ENCODE results near the gene P4HB.

Gene P4HB

DNA sequence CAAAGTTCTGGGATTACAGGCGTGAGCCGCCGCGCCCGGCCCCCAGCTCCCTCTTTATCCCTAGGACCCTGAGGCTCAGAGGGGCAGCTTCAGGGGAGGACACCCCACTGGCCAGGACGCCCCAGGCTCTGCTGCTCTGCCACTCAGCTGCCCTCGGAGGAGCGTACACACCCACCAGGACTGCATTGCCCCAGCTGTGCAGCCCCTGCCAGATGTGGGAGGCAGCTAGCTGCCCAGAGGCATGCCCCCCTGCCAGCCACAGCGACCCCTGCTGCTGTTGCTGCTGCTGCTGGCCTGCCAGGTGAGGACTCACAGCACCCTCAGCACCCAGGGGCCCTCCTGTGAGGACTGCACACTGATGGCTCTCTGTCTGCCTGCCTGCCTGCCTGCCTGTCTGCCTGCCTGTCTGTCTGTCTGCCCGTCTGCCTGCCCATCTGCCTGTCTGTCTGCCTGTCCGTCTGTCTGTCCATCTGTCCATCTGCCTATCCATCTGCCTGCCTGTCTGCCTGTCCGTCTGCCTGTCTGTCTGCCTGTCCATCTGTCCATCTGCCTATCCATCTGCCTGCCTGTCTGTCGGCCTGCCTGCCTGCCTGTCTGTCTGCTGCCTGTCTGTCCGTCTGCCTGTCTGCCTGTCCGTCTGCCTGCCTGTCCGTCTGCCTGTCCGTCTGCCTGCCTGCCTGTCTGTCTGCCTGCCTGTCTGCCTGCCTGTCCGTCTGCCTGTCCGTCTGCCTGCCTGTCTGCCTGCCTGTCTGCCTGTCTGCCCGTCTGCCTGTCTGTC is 51.4 kb downstream of the P4HB start:
- TF ChIP-seq SPI1 (IDR thresholded peaks at IDR 0.05; ENCODE audit: borderline replicate concordance, low read depth) (no peak), POLR2AphosphoS5 (IDR thresholded peaks at IDR 0.05; ENCODE audit: low read depth) (no peak), GABPA (IDR thresholded peaks at IDR 0.05; ENCODE audit: low read depth) (no peak)
- TF ChIP-seq, protein P1, sequence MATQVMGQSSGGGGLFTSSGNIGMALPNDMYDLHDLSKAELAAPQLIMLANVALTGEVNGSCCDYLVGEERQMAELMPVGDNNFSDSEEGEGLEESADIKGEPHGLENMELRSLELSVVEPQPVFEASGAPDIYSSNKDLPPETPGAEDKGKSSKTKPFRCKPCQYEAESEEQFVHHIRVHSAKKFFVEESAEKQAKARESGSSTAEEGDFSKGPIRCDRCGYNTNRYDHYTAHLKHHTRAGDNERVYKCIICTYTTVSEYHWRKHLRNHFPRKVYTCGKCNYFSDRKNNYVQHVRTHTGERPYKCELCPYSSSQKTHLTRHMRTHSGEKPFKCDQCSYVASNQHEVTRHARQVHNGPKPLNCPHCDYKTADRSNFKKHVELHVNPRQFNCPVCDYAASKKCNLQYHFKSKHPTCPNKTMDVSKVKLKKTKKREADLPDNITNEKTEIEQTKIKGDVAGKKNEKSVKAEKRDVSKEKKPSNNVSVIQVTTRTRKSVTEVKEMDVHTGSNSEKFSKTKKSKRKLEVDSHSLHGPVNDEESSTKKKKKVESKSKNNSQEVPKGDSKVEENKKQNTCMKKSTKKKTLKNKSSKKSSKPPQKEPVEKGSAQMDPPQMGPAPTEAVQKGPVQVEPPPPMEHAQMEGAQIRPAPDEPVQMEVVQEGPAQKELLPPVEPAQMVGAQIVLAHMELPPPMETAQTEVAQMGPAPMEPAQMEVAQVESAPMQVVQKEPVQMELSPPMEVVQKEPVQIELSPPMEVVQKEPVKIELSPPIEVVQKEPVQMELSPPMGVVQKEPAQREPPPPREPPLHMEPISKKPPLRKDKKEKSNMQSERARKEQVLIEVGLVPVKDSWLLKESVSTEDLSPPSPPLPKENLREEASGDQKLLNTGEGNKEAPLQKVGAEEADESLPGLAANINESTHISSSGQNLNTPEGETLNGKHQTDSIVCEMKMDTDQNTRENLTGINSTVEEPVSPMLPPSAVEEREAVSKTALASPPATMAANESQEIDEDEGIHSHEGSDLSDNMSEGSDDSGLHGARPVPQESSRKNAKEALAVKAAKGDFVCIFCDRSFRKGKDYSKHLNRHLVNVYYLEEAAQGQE (IDR thresholded peaks at IDR 0.05; ENCODE audit: insufficient replicate concordance, low read depth) = no peak
- TF ChIP-seq, protein P2, sequence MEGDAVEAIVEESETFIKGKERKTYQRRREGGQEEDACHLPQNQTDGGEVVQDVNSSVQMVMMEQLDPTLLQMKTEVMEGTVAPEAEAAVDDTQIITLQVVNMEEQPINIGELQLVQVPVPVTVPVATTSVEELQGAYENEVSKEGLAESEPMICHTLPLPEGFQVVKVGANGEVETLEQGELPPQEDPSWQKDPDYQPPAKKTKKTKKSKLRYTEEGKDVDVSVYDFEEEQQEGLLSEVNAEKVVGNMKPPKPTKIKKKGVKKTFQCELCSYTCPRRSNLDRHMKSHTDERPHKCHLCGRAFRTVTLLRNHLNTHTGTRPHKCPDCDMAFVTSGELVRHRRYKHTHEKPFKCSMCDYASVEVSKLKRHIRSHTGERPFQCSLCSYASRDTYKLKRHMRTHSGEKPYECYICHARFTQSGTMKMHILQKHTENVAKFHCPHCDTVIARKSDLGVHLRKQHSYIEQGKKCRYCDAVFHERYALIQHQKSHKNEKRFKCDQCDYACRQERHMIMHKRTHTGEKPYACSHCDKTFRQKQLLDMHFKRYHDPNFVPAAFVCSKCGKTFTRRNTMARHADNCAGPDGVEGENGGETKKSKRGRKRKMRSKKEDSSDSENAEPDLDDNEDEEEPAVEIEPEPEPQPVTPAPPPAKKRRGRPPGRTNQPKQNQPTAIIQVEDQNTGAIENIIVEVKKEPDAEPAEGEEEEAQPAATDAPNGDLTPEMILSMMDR (IDR thresholded peaks at IDR 0.05; ENCODE audit: insufficient read depth, low read length) = no peak
- peaks cover 29% of the 10 kb centered on the region for H3K27me3 ChIP-seq (ENCODE audit: insufficient read depth, poor library complexity, severe bottlenecking)
- no peak for DNase-seq (ENCODE audit: low read depth in 1 of 2, low spot score in 1 of 2)

DNA sequence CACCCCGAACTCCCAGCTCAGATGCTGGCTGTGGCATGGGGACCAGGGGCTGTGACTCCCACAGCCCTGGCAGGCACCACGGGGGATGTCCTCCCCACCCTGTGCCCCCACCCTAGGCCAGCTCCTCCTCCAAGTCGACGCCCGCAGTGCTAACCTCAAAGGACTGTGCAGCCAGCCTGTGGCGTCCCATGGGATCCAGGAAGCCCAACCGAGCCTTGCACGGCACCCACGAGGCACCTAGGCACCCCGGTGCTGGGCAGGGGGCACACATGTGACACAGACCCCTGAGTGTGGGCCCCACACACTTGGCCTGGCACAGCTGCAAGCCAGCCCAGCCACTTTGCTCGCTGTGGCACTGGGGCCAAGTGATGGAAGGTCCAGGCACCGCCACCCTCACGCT is 52.5 kb downstream of the P4HB start:
- Histone ChIP-seq H3K27me3 (ENCODE audit: insufficient read depth, poor library complexity, severe bottlenecking) (peaks cover 38% of the 10 kb centered on the region), H3K4me3 (replicated peaks; ENCODE audit: insufficient read depth, low read length) (no peak overlapping the region), H3K27ac (replicated peaks) (no peak overlapping the region)
- TF ChIP-seq POLR2AphosphoS5 (IDR thresholded peaks at IDR 0.05; ENCODE audit: low read depth) = no peak
- TF ChIP-seq, protein P2 (IDR thresholded peaks at IDR 0.05; ENCODE audit: insufficient read depth, low read length) = no peak
- no peak for DNase-seq (ENCODE audit: low read depth in 1 of 2, low spot score in 1 of 2)

More for the DNA sequence above, 51.4 kb downstream of the P4HB start:
- Histone ChIP-seq H3K27ac (replicated peaks) (no peak overlapping the region), H3K4me3 (replicated peaks; ENCODE audit: insufficient read depth, low read length) (no peak overlapping the region)

DNA sequence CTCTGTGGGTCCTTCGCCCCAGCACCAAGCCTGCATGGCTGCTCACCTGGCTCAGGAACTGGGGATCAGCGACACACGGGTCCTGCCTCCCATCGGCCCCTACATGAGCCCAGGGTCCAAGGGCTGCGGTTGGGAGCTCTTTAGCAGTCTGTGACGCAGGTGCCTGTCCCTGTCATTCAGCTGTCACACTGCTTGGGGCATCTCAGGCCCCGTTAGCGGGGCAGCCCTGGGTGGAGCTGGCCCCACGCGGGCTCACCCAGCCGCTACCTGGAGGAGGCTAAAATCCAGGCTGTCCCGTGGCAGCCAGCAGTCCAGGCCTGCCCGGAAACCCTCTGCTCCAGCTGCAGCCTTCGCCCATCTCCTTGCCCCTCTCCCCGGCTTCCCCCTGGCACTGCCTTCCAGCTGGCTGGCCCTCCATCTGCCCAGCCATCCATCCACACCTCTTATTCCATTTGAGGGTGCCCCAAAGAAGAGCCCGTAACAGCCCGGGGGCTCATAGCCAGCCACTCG is 53.1 kb downstream of the P4HB start:
- no peak for DNase-seq (ENCODE audit: low read depth in 1 of 2, low spot score in 1 of 2)

More for the DNA sequence above, 53.1 kb downstream of the P4HB start:
- Histone ChIP-seq H3K27ac (replicated peaks) (no peak overlapping the region), H3K27me3 (ENCODE audit: insufficient read depth, poor library complexity, severe bottlenecking) (peaks cover 44% of the 10 kb centered on the region), H3K4me3 (replicated peaks; ENCODE audit: insufficient read depth, low read length) (no peak overlapping the region)
- TF ChIP-seq, protein P2 (IDR thresholded peaks at IDR 0.05; ENCODE audit: insufficient read depth, low read length) = no peak
- no peak for TF ChIP-seq POLR2AphosphoS5 (IDR thresholded peaks at IDR 0.05; ENCODE audit: low read depth)
- no peak for TF ChIP-seq GABPA (IDR thresholded peaks at IDR 0.05; ENCODE audit: low read depth)
- no peak for TF ChIP-seq SPI1 (IDR thresholded peaks at IDR 0.05; ENCODE audit: borderline replicate concordance, low read depth)
- TF ChIP-seq, protein P1 (IDR thresholded peaks at IDR 0.05; ENCODE audit: insufficient replicate concordance, low read depth) = no peak

Measured in HL-60 (cell line).